ENCODE data around the gene ZNF536. TPM values are rescaled to one million over a fixed set of nuclear protein-coding genes. Genes with fewer than 3 reads are reported as not detected.

The ZNF536 gene
- total and polyA plus RNA-seq, 2 donors (not counting 3 experiments of a cell fraction or from before 2014, with no cell fraction given), result not detected

DNA sequence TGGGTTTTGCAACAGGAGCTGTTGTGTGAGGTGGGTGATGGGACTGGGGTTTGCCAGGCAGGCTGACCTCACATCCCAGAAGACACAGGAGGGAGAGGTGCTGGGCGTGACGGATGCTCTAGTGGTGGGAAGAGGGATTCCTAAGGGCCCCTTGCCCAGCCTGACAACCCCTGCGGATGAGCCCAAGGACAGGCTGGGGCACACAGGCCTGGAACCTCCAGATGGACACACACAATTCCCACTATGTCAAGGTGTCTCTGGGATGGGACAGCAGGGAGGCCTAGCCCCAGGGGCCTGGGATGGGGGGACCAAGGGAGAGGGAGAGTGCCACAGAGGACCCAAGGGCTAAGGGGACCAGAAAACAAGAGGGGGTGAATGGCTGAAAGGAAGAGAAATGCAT is 191.5 kb downstream of the ZNF536 start:
- Histone ChIP-seq H3K4me1 (ENCODE audit: control insufficient read depth, extremely low read depth, insufficient read depth, low read length) (no peaks in the 10 kb centered on the region), H3K9me1 (replicated peaks; ENCODE audit: control insufficient read depth, extremely low read depth, insufficient read depth, low read length) (no peaks in the 10 kb centered on the region), H3K36me3 (ENCODE audit: control insufficient read depth in 2 of 2, extremely low read depth in 1 of 2, insufficient read depth in 2 of 2, low read length in 2 of 2) (no peaks in the 10 kb centered on the region), H3K27me3 (ENCODE audit: control insufficient read depth in 2 of 2, insufficient read depth in 2 of 2, low read length in 2 of 2) (no peaks in the 10 kb centered on the region), H3K9me3 (replicated peaks; ENCODE audit: control insufficient read depth, insufficient read depth, low read length) (peaks cover 7% of the 10 kb centered on the region), H2AFZ (ENCODE audit: low read depth, low read length) (no peak overlapping the region), H3K4me3 (replicated peaks in 1 of 3; ENCODE audit: insufficient read depth in 1 of 3, low read depth in 1 of 3, low read length in 3 of 3) (no peak overlapping the region), H3K4me2 (ENCODE audit: insufficient read depth, low read length) (no peak overlapping the region), H3K9ac (replicated peaks; ENCODE audit: extremely low read depth, insufficient read depth, low read length) (no peak overlapping the region), H3K27ac (ENCODE audit: insufficient read depth, low read depth, low read length) (no peak overlapping the region), H3K79me2 (ENCODE audit: control insufficient read depth, insufficient read depth, low read length) (no peaks in the 10 kb centered on the region), H4K20me1 (replicated peaks; ENCODE audit: control insufficient read depth, extremely low read depth, insufficient read depth, low read length) (no peaks in the 10 kb centered on the region)
- ChIA-PET CTCF (no interaction called here), POLR2A (no interaction called here)
- intact Hi-C loops (cut with micrococcal nuclease), result no loop called here
- BruUV-seq (replicated peaks), result no TSS peak
- FAIRE-seq (no peak), DNase-seq (ENCODE audit: low read depth, low spot score) (no peak)
- TF ChIP-seq EZH2 (IDR thresholded peaks at IDR 0.05; ENCODE audit: borderline replicate concordance, low read depth, low read length, severe bottlenecking) (no peak), MYC (IDR thresholded peaks at IDR 0.05; ENCODE audit: low read depth, low read length) (no peak), MAX (IDR thresholded peaks at IDR 0.05; ENCODE audit: insufficient read depth, insufficient read length) (no peak), JUN (IDR thresholded peaks at IDR 0.05; ENCODE audit: borderline replicate concordance, insufficient read depth, insufficient read length, low read depth) (no peak), GATA2 (IDR thresholded peaks at IDR 0.05; ENCODE audit: insufficient read depth, insufficient read length, low read depth, low read length) (no peak), FOS (IDR thresholded peaks at IDR 0.05; ENCODE audit: borderline replicate concordance, insufficient read depth, low read length) (no peak)
- TF ChIP-seq, protein P1, sequence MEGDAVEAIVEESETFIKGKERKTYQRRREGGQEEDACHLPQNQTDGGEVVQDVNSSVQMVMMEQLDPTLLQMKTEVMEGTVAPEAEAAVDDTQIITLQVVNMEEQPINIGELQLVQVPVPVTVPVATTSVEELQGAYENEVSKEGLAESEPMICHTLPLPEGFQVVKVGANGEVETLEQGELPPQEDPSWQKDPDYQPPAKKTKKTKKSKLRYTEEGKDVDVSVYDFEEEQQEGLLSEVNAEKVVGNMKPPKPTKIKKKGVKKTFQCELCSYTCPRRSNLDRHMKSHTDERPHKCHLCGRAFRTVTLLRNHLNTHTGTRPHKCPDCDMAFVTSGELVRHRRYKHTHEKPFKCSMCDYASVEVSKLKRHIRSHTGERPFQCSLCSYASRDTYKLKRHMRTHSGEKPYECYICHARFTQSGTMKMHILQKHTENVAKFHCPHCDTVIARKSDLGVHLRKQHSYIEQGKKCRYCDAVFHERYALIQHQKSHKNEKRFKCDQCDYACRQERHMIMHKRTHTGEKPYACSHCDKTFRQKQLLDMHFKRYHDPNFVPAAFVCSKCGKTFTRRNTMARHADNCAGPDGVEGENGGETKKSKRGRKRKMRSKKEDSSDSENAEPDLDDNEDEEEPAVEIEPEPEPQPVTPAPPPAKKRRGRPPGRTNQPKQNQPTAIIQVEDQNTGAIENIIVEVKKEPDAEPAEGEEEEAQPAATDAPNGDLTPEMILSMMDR (IDR thresholded peaks at IDR 0.05; ENCODE audit: extremely low read depth in 1 of 2, insufficient read depth in 1 of 2, low read depth in 1 of 2, low read length in 2 of 2), result no peak
- dilution Hi-C loops (cut with MboI; ENCODE audit: extremely low pct_ligation_motif_present, low sequenced_read_pairs), result no loop called here
